Epithelial cell of proximal tubule (primary cell): ENCODE data around the gene TFIP11. TPM values are rescaled to one million over a fixed set of nuclear protein-coding genes. Genes with fewer than 3 reads are reported as not detected.

Experiments
- DNase-seq: peaks from one replicate; pipeline ENCODE4 v3.0.0-alpha.2; 2011; ENCODE audit warnings: low read depth
- H3K4me3 ChIP-seq: 2 replicates; pipeline ENCODE4 v1.5.1; 2011; ENCODE audit warnings: low read depth, mild to moderate bottlenecking, low read length
- CTCF ChIP-seq: conservative IDR thresholded peaks from 2 replicates; pipeline ENCODE4 v1.5.1; 2012; ENCODE audit warnings: low read depth, mild to moderate bottlenecking, low read length
- total RNA-seq: library from RNA; depleted of rRNA; stranded (reverse); fragments of >200 nt; gene quantifications from 2 replicates; pipeline ENCODE4 v1.2.3, GENCODE V29; 2015

The TFIP11 gene
- total RNA-seq, 1 donor from 2014 or later, result 17.8 TPM

- no peak for DNase-seq
- TF ChIP-seq CTCF, result no peak
- no peak overlapping the region for H3K4me3 ChIP-seq
Observed at GRCh38 chr22:26470807-26471206, 41.5 kb downstream of the TFIP11 start.

GRCh38 chr22:26466196-26466595 lies 46.1 kb downstream of the TFIP11 start:
- TF ChIP-seq CTCF, result no peak
- no peak overlapping the region for H3K4me3 ChIP-seq
- no peak for DNase-seq

GRCh38 chr22:26464312-26464711 lies 48.0 kb downstream of the TFIP11 start:
- H3K4me3 ChIP-seq, result no peak overlapping the region
- no peak for TF ChIP-seq CTCF
- no peak for DNase-seq

- H3K4me3 ChIP-seq, result no peak overlapping the region
- DNase-seq, result no peak
- TF ChIP-seq CTCF, result no peak
Observed at GRCh38 chr22:26463688-26464087, 48.6 kb downstream of the TFIP11 start.

- no peak for TF ChIP-seq CTCF
- no peak for DNase-seq
Observed at GRCh38 chr22:26463101-26463661, 49.1 kb downstream of the TFIP11 start.

GRCh38 chr22:26462641-26463040 lies 49.6 kb downstream of the TFIP11 start:
- no peak for TF ChIP-seq CTCF
- no peak for DNase-seq
- no peak overlapping the region for H3K4me3 ChIP-seq

More at GRCh38 chr22:26463101-26463661, 49.1 kb downstream of the TFIP11 start:
- H3K4me3 ChIP-seq, result no peak overlapping the region

- DNase-seq, result no peak
- H3K4me3 ChIP-seq, result no peak overlapping the region
- no peak for TF ChIP-seq CTCF
Observed at GRCh38 chr22:26462051-26462450, 50.2 kb downstream of the TFIP11 start.
